HG03097 (cell line): ENCODE data around the gene BRD7.

Source experiments
- ATAC-seq: cut with Tn5 transposase; IDR thresholded peaks from one replicate; pipeline ENCODE4 v1.9.1; 2021; ENCODE audit not compliant: unreplicated experiment, low FRiP score

Gene BRD7

GRCh38 chr16:50368410-50369132 lies at the start of gene BRD7:
Gene BRD7 (minus strand): TSS chr16:50368988. CDS start chr16:50368774, 214 bp downstream.
- peak; percentile 57 for ATAC-seq

GRCh38 chr16:50416388-50416787 lies 47.6 kb upstream of the BRD7 start:
- ATAC-seq = no peak

GRCh38 chr16:50414152-50414551 lies 45.4 kb upstream of the BRD7 start:
- no peak for ATAC-seq

GRCh38 chr16:50411034-50411433 lies 42.2 kb upstream of the BRD7 start:
- no peak for ATAC-seq

- ATAC-seq = no peak
Observed at GRCh38 chr16:50408001-50408561, 39.3 kb upstream of the BRD7 start.

GRCh38 chr16:50407351-50407750 lies 38.6 kb upstream of the BRD7 start:
- ATAC-seq = no peak

- ATAC-seq = no peak
Observed at GRCh38 chr16:50403491-50403890, 34.7 kb upstream of the BRD7 start.

- ATAC-seq = no peak
Observed at GRCh38 chr16:50402298-50402895, 33.6 kb upstream of the BRD7 start.

GRCh38 chr16:50401355-50401754 lies 32.6 kb upstream of the BRD7 start:
- no peak for ATAC-seq

GRCh38 chr16:50400967-50401348 lies 32.2 kb upstream of the BRD7 start:
- ATAC-seq = no peak

GRCh38 chr16:50400312-50400966 lies 31.7 kb upstream of the BRD7 start:
- no peak for ATAC-seq

GRCh38 chr16:50399411-50399810 lies 30.6 kb upstream of the BRD7 start:
- no peak for ATAC-seq

GRCh38 chr16:50398336-50398735 lies 29.5 kb upstream of the BRD7 start:
- no peak for ATAC-seq

- ATAC-seq = no peak
Observed at GRCh38 chr16:50396761-50397535, 28.2 kb upstream of the BRD7 start.

- no peak for ATAC-seq
Observed at GRCh38 chr16:50395763-50396710, 27.2 kb upstream of the BRD7 start.

- no peak for ATAC-seq
Observed at GRCh38 chr16:50393858-50394802, 25.3 kb upstream of the BRD7 start.

GRCh38 chr16:50393416-50393815 lies 24.6 kb upstream of the BRD7 start:
- ATAC-seq = no peak

GRCh38 chr16:50390914-50391716 lies 22.3 kb upstream of the BRD7 start:
- ATAC-seq = no peak
